HL-60 (cell line): Measurements from ENCODE around the gene FMOD.
A peak's percentile ranks its signal among the peaks of the same experiment; 100 is the strongest.

ENCODE experiments used
- DNase-seq, 2 experiments: peaks; one replicate each; pipeline ENCODE4 v3.0.0-alpha.2; 2010 to 2020; ENCODE audit warnings: low read depth in 1 of 2, low spot score in 1 of 2
- H3K27ac ChIP-seq: fragments of 250-450 bp; sonication (Bioruptor Pico); replicated peaks from 2 replicates; pipeline ENCODE4 v1.5.1; 2020; ENCODE audit warnings: mild to moderate bottlenecking, moderate library complexity
- H3K27me3 ChIP-seq: fragments of 250-450 bp; sonication (Bioruptor Pico); 2 replicates; pipeline ENCODE4 v1.5.1; 2021; ENCODE audit warnings: mild to moderate bottlenecking, moderate library complexity; ENCODE audit not compliant: insufficient read depth, poor library complexity, severe bottlenecking
- H3K4me3 ChIP-seq: replicated peaks from 2 replicates; pipeline ENCODE4 v1.5.1; 2011; ENCODE audit warnings: mild to moderate bottlenecking, control low read depth, low read length; ENCODE audit not compliant: insufficient read depth
- CTCF ChIP-seq: IDR thresholded peaks from one replicate; pipeline ENCODE4 v1.5.1; 2011; ENCODE audit warnings: low read length, control low read depth, inconsistent platforms; ENCODE audit not compliant: insufficient read depth
- GABPA ChIP-seq: IDR thresholded peaks from 2 replicates; pipeline ENCODE4 v1.6.1; 2012; ENCODE audit warnings: low read depth
- POLR2AphosphoS5 ChIP-seq: IDR thresholded peaks from 2 replicates; pipeline ENCODE4 v1.6.1; 2012; ENCODE audit warnings: low read depth
- REST ChIP-seq: IDR thresholded peaks from 2 replicates; pipeline ENCODE4 v1.6.1; 2012; ENCODE audit warnings: low read depth; ENCODE audit not compliant: insufficient replicate concordance
- SPI1 ChIP-seq: IDR thresholded peaks from 2 replicates; pipeline ENCODE4 v1.6.1; 2012; ENCODE audit warnings: low read depth, mild to moderate bottlenecking, borderline replicate concordance

The FMOD gene

GRCh38 chr1:203324105-203325025 is 26.6 kb downstream of the FMOD start:
- H3K27me3 ChIP-seq, result no peaks in the 10 kb centered on the region
- H3K27ac ChIP-seq, result no peak overlapping the region
- H3K4me3 ChIP-seq, result no peak overlapping the region
- no peak for TF ChIP-seq CTCF
- 0 out of 2 replicates have a peak, but pooled peaks have one; percentile 19 for TF ChIP-seq SPI1
- DNase-seq, result peak in 1 of 2 experiments; percentile 57

GRCh38 chr1:203323587-203323986 is 27.3 kb downstream of the FMOD start:
- H3K27me3 ChIP-seq, result no peaks in the 10 kb centered on the region
- DNase-seq, result no peak
- no peak overlapping the region for H3K27ac ChIP-seq
- no peak for TF ChIP-seq REST
- TF ChIP-seq POLR2AphosphoS5, result no peak
- TF ChIP-seq CTCF, result no peak
- no peak for TF ChIP-seq GABPA
- TF ChIP-seq SPI1, result no peak
- no peak overlapping the region for H3K4me3 ChIP-seq

GRCh38 chr1:203322500-203323179 is 28.3 kb downstream of the FMOD start:
- Histone ChIP-seq H3K27me3 (no peaks in the 10 kb centered on the region), H3K27ac (0 out of 2 replicates have a peak overlapping the region, but pooled peaks have one; percentile 12), H3K4me3 (no peak overlapping the region)
- DNase-seq, result no peak
- no peak for TF ChIP-seq CTCF
- 0 out of 2 replicates have a peak, but pooled peaks have one; percentile 31 for TF ChIP-seq SPI1

- no peak for DNase-seq
- no peaks in the 10 kb centered on the region for H3K27me3 ChIP-seq
- TF ChIP-seq GABPA (no peak), POLR2AphosphoS5 (no peak), REST (no peak), CTCF (no peak), SPI1 (no peak)
- no peak overlapping the region for H3K4me3 ChIP-seq
- H3K27ac ChIP-seq, result peak overlapping the region; percentile 57
These were observed 29.5 kb downstream of the FMOD start for GRCh38 chr1:203321273-203322052.
